GM23338 (cell line): Measurements from ENCODE around the gene PRPF31. TPM values are rescaled to one million over a fixed set of nuclear protein-coding genes. Genes with fewer than 3 reads are reported as not detected.

Experiments used
- ATAC-seq: fragments of 200-7000 bp; cut with Tn5 transposase; 3 replicates; pipeline ENCODE4 v1.9.1; 2020
- DNase-seq: peaks from one replicate; pipeline ENCODE4 v3.0.0-alpha.2; 2015; ENCODE audit warnings: low spot score
- H2AFZ ChIP-seq: fragments of 200-600 bp; sonication (generic); 2 replicates; pipeline ENCODE4 v1.8.0; 2016; ENCODE audit warnings: antibody characterized with exemption, mild to moderate bottlenecking, moderate library complexity
- H3F3A ChIP-seq: fragments of 200-600 bp; sonication (generic); replicated peaks from 2 replicates; pipeline ENCODE4 v1.8.0; 2017; ENCODE audit warnings: antibody characterized with exemption, mixed run types, low read depth
- H3K27ac ChIP-seq: fragments of 200-600 bp; sonication (generic); 2 replicates; pipeline ENCODE4 v1.6.1; 2016; ENCODE audit warnings: low read depth
- H3K27me3 ChIP-seq: fragments of 200-600 bp; sonication (generic); 2 replicates; pipeline ENCODE4 v1.8.0; 2016; ENCODE audit warnings: mild to moderate bottlenecking, mixed run types, moderate library complexity; ENCODE audit not compliant: insufficient read depth
- H3K36me3 ChIP-seq: fragments of 200-600 bp; sonication (generic); 2 replicates; pipeline ENCODE4 v1.8.0; 2016; ENCODE audit warnings: mild to moderate bottlenecking; ENCODE audit not compliant: insufficient read depth
- H3K4me1 ChIP-seq: fragments of 200-600 bp; sonication (generic); 2 replicates; pipeline ENCODE4 v1.8.0; 2016; ENCODE audit warnings: mild to moderate bottlenecking, moderate library complexity; ENCODE audit not compliant: insufficient read depth
- H3K4me2 ChIP-seq: fragments of 200-600 bp; sonication (generic); 2 replicates; pipeline ENCODE4 v1.7.1; 2017; ENCODE audit warnings: mixed run types
- H3K4me3 ChIP-seq: fragments of 200-600 bp; sonication (generic); 2 replicates; pipeline ENCODE4 v1.6.1; 2016; ENCODE audit warnings: mixed run types
- H3K79me2 ChIP-seq: fragments of 200-600 bp; sonication (generic); replicated peaks from 2 replicates; pipeline ENCODE4 v1.8.0; 2017; ENCODE audit warnings: mild to moderate bottlenecking; ENCODE audit not compliant: insufficient read depth
- H3K9me2 ChIP-seq: fragments of 200-600 bp; sonication (generic); 2 replicates; pipeline ENCODE4 v1.8.0; 2017; ENCODE audit not compliant: insufficient read depth
- H4K20me1 ChIP-seq: fragments of 200-600 bp; sonication (generic); replicated peaks from 2 replicates; pipeline ENCODE4 v1.8.0; 2017; ENCODE audit warnings: mild to moderate bottlenecking; ENCODE audit not compliant: insufficient read depth
- H3K27ac Mint-ChIP-seq: 2 replicates; pipeline ENCODE4 v1.8.0; 2020; ENCODE audit warnings: inconsistent platforms, mild to moderate bottlenecking, moderate library complexity, mixed read lengths
- H3K27me3 Mint-ChIP-seq: 3 replicates; pipeline ENCODE4 v1.8.0; 2022; ENCODE audit warnings: low read depth, mild to moderate bottlenecking, moderate library complexity, mixed read lengths, inconsistent platforms; ENCODE audit not compliant: insufficient read depth, poor library complexity
- H3K36me3 Mint-ChIP-seq: 3 replicates; pipeline ENCODE4 v1.8.0; 2021; ENCODE audit warnings: low read depth, mild to moderate bottlenecking, inconsistent platforms, moderate library complexity, mixed read lengths
- H3K4me1 Mint-ChIP-seq: 3 replicates; pipeline ENCODE4 v1.8.0; 2020; ENCODE audit warnings: mild to moderate bottlenecking, inconsistent platforms, mixed read lengths
- H3K4me3 Mint-ChIP-seq: 3 replicates; pipeline ENCODE4 v1.8.0; 2021; ENCODE audit warnings: moderate library complexity, mild to moderate bottlenecking, inconsistent platforms, mixed read lengths
- H3K9me3 Mint-ChIP-seq: 3 replicates; pipeline ENCODE4 v1.8.0; 2020; ENCODE audit warnings: moderate library complexity, mild to moderate bottlenecking, inconsistent platforms, mixed read lengths
- CREB1 ChIP-seq: fragments of 250-450 bp; sonication (Bioruptor Pico); IDR thresholded peaks from 2 replicates; pipeline ENCODE4 v1.5.0; 2020; ENCODE audit warnings: low read depth, mild to moderate bottlenecking, moderate library complexity
- EZH2phosphoT487 ChIP-seq: fragments of 200-600 bp; sonication (generic); IDR thresholded peaks from one replicate; pipeline ENCODE4 v1.8.1; 2018; ENCODE audit warnings: antibody characterized with exemption; ENCODE audit not compliant: unreplicated experiment
- POLR2AphosphoS5 ChIP-seq: IDR thresholded peaks from 2 replicates; pipeline ENCODE4 v1.6.1; 2016; ENCODE audit warnings: antibody characterized with exemption, low read depth
- STAT1 ChIP-seq: IDR thresholded peaks from one replicate; pipeline ENCODE4 v1.6.1; 2016; ENCODE audit warnings: antibody characterized with exemption; ENCODE audit not compliant: unreplicated experiment
- ZNF114 ChIP-seq: fragments of 250-450 bp; sonication (Bioruptor Pico); IDR thresholded peaks from 2 replicates; pipeline ENCODE4 v1.5.0; 2020; ENCODE audit warnings: mild to moderate bottlenecking, moderate library complexity
- polyA plus RNA-seq: library from polyadenylated mRNA; unstranded; fragments of >200 nt; fragmentation: Nextera tagmentation; extraction: Ambion mirVana; gene quantifications from 2 replicates; pipeline ENCODE4 v1.2.1, GENCODE V29; 2016
- total RNA-seq: library from RNA; depleted of rRNA; stranded (reverse); fragments of >200 nt; shearing (Covaris generic); gene quantifications from 2 replicates; pipeline ENCODE4 v1.2.3, GENCODE V29; 2014
- TF ChIP-seq, protein P1 (sequence below): IDR thresholded peaks from 2 replicates; pipeline ENCODE4 v1.6.1; 2016; ENCODE audit warnings: antibody characterized with exemption
- TF ChIP-seq, protein P2 (sequence below): IDR thresholded peaks from one replicate; pipeline ENCODE4 v1.6.1; 2018; ENCODE audit warnings: antibody characterized with exemption; ENCODE audit not compliant: unreplicated experiment
- TF ChIP-seq, protein P3 (sequence below), 2 experiments: fragments of 200-600 bp in 1 of 2; sonication (generic) in 1 of 2; conservative IDR thresholded peaks; 2 replicates each; pipeline versions ENCODE4 v1.5.1 to v1.6.1; 2016 to 2017; ENCODE audit warnings: antibody characterized with exemption in 2 of 2, low read depth in 2 of 2, mild to moderate bottlenecking in 2 of 2, moderate library complexity in 1 of 2

PRPF31 gene
- total and polyA plus RNA-seq, 2 experiments from 2014 or later, result 83.3 to 94.2 TPM

DNA sequence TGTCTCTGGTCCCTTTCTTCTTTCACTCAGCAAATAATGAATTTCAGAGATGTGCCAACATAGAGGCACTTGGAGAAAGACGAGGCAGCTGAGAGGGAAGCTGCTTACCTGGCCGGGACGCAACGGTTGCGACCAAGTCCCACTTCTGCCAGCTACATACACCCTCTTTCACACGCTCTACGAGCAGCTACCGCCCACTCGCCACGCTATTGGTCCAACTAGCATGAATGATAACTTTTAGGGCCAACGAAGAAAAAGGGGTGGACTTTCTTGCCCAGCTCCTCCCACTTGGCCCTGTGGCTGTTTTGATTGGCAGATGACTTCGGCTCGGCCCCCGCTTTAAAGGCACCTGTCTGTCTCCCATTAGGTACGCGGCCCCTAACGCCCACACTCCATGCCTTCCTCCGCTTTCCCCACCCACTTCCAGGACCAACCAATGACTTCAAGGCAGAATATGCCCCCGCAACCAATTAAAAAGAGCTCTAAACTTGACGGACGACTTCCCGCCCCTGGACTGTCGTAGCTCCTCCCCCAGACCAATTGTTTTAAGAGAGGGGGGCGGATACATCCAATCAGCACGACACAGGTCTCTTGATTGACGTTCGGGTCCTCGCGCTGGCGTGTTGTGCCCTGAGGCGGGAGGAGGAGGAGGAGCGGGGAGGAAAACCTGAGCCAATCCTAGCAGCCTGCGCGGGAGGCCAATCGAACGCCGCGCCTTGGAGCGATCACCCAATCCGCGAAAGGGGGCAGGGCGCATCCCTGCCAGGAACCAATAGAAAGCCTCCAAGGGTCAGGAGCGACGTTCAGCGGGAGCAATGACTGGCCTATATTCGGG lies 21.5 kb downstream of the PRPF31 start:
- Histone ChIP-seq H3K4me3 (peak overlapping the region; percentile 87), H3K36me3 (no peaks in the 10 kb centered on the region; the same call in 1 of the 2 replicates), H3K79me2 (peaks cover 41% of the 10 kb centered on the region), H3K27ac (peak overlapping the region; percentile 29; the same call in 1 of the 2 replicates), H2AFZ (0 out of 2 replicates have a peak overlapping the region, but pooled peaks have one; percentile 0), H3F3A (peaks cover 16% of the 10 kb centered on the region), H4K20me1 (peaks cover 35% of the 10 kb centered on the region), H3K4me1 (peaks cover 7% of the 10 kb centered on the region), H3K27me3 (no peaks in the 10 kb centered on the region), H3K4me2 (peak overlapping the region; percentile 93), H3K9me2 (no peaks in the 10 kb centered on the region)
- Mint-ChIP-seq H3K9me3 (peaks cover 7% of the 10 kb centered on the region), H3K4me3 (peak overlapping the region; percentile 86), H3K27ac (peak overlapping the region; percentile 93), H3K36me3 (peaks cover 28% of the 10 kb centered on the region), H3K27me3 (peaks cover 21% of the 10 kb centered on the region), H3K4me1 (peaks cover 33% of the 10 kb centered on the region)
- TF ChIP-seq CREB1 (CRISPR knock-in tag), result peak; percentile 64; the same call in 1 of the 2 replicates
- TF ChIP-seq, protein P1, sequence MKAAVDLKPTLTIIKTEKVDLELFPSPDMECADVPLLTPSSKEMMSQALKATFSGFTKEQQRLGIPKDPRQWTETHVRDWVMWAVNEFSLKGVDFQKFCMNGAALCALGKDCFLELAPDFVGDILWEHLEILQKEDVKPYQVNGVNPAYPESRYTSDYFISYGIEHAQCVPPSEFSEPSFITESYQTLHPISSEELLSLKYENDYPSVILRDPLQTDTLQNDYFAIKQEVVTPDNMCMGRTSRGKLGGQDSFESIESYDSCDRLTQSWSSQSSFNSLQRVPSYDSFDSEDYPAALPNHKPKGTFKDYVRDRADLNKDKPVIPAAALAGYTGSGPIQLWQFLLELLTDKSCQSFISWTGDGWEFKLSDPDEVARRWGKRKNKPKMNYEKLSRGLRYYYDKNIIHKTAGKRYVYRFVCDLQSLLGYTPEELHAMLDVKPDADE, result no peak
- no peak for TF ChIP-seq EZH2phosphoT487
- TF ChIP-seq POLR2AphosphoS5, result peak; percentile 94
- TF ChIP-seq, protein P2, sequence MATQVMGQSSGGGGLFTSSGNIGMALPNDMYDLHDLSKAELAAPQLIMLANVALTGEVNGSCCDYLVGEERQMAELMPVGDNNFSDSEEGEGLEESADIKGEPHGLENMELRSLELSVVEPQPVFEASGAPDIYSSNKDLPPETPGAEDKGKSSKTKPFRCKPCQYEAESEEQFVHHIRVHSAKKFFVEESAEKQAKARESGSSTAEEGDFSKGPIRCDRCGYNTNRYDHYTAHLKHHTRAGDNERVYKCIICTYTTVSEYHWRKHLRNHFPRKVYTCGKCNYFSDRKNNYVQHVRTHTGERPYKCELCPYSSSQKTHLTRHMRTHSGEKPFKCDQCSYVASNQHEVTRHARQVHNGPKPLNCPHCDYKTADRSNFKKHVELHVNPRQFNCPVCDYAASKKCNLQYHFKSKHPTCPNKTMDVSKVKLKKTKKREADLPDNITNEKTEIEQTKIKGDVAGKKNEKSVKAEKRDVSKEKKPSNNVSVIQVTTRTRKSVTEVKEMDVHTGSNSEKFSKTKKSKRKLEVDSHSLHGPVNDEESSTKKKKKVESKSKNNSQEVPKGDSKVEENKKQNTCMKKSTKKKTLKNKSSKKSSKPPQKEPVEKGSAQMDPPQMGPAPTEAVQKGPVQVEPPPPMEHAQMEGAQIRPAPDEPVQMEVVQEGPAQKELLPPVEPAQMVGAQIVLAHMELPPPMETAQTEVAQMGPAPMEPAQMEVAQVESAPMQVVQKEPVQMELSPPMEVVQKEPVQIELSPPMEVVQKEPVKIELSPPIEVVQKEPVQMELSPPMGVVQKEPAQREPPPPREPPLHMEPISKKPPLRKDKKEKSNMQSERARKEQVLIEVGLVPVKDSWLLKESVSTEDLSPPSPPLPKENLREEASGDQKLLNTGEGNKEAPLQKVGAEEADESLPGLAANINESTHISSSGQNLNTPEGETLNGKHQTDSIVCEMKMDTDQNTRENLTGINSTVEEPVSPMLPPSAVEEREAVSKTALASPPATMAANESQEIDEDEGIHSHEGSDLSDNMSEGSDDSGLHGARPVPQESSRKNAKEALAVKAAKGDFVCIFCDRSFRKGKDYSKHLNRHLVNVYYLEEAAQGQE, result no peak
- TF ChIP-seq, protein P3, sequence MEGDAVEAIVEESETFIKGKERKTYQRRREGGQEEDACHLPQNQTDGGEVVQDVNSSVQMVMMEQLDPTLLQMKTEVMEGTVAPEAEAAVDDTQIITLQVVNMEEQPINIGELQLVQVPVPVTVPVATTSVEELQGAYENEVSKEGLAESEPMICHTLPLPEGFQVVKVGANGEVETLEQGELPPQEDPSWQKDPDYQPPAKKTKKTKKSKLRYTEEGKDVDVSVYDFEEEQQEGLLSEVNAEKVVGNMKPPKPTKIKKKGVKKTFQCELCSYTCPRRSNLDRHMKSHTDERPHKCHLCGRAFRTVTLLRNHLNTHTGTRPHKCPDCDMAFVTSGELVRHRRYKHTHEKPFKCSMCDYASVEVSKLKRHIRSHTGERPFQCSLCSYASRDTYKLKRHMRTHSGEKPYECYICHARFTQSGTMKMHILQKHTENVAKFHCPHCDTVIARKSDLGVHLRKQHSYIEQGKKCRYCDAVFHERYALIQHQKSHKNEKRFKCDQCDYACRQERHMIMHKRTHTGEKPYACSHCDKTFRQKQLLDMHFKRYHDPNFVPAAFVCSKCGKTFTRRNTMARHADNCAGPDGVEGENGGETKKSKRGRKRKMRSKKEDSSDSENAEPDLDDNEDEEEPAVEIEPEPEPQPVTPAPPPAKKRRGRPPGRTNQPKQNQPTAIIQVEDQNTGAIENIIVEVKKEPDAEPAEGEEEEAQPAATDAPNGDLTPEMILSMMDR (conservative IDR thresholded peaks at IDR 0.05; ENCODE audit: low read depth in 2 of 2), result no peak
- TF ChIP-seq STAT1, result no peak
- no peak for TF ChIP-seq ZNF114 (CRISPR knock-in tag)
- ATAC-seq, result peak; percentile 85
- DNase-seq, result peak; percentile 100
